Transverse colon (tissue), 4 donors: ENCODE measurements around the gene LSMEM2.

Experiments used
- CTCF ChIP-seq, 5 experiments: fragments of 200-600 bp in 3 of 5; fragments of 450-650 bp in 2 of 5; sonication (generic) in 3 of 5; IDR thresholded peaks; 1 replicate in 2 of 5; 2 replicates in 3 of 5; pipeline ENCODE4 v1.5.1; 2016 to 2017; ENCODE audit warnings: antibody characterized with exemption in 5 of 5, inconsistent platforms in 3 of 5, mild to moderate bottlenecking in 2 of 5, moderate library complexity in 1 of 5
- EP300 ChIP-seq: sonication (generic); formaldehyde crosslinking; IDR thresholded peaks from one replicate; pipeline ENCODE4 v1.6.1; 2017; ENCODE audit warnings: antibody characterized with exemption, low read depth
- POLR2A ChIP-seq: fragments of 450-650 bp; IDR thresholded peaks from one replicate; pipeline ENCODE4 v1.6.1; 2016; ENCODE audit warnings: antibody characterized with exemption, mild to moderate bottlenecking, moderate library complexity
- POLR2AphosphoS5 ChIP-seq, 3 donors: sonication (generic); formaldehyde crosslinking; IDR thresholded peaks; one replicate each; pipeline ENCODE4 v1.6.1; 2016; ENCODE audit warnings: antibody characterized with exemption in 3 of 3

- TF ChIP-seq CTCF (IDR thresholded peaks at IDR 0.05) (no peak), POLR2AphosphoS5 (IDR thresholded peaks at IDR 0.05) (no peak), EP300 (no peak), POLR2A (no peak)
These were observed 33.6 kb upstream of the LSMEM2 start for GRCh38 chr3:50245251-50245745.
